ENCODE data around the gene GJA5. TPM values are rescaled to one million over a fixed set of nuclear protein-coding genes. Genes with fewer than 3 reads are reported as not detected.

Gene GJA5
- polyA plus RNA-seq, 2 of the 4 experiments (the other 2 are of a cell fraction): not detected

DNA sequence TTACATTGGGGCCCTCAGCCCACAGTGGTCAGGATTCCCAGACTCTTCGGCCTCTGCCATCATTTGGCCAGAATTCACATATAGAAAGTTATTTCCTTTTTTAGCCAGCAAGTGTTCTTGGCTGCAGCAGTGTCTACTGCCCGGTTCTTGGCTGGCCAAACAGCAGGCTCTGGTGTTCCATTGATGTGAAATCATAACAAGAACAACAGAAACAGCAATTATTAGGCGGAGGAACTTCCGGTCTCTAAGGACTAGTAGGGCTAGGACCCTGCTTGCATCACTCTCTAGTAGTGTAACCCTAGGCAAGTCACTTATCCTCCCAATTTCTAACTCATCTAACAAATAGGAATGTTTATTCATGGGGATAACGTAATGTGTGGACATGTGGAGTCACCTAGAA is 8.7 kb upstream of the GJA5 start:
- Histone ChIP-seq H3K9me3 (no peaks in the 10 kb centered on the region), H3K27ac (no peak overlapping the region), H3K4me1 (no peaks in the 10 kb centered on the region), H3K4me3 (no peak overlapping the region), H3K4me2 (no peak overlapping the region)
- POLR2A ChIA-PET: no interaction called here
- CTCF ChIA-PET: no interaction called here
- TF ChIP-seq TP53 (CRISPR knock-in tag; IDR thresholded peaks at IDR 0.05) (no peak), FOSL2 (IDR thresholded peaks at IDR 0.05) (no peak), FOSL2 (CRISPR knock-in tag; IDR thresholded peaks at IDR 0.05) (no peak), BCL3 (IDR thresholded peaks at IDR 0.05) (no peak), CTCF (IDR thresholded peaks at IDR 0.05) (no peak), HOXA7 (CRISPR knock-in tag; IDR thresholded peaks at IDR 0.05) (no peak), KDM5A (IDR thresholded peaks at IDR 0.05) (no peak), RNF2 (IDR thresholded peaks at IDR 0.05; ENCODE audit: borderline replicate concordance, low read depth) (no peak), POLR2A (IDR thresholded peaks at IDR 0.05; ENCODE audit: low read length) (no peak), SMC3 (IDR thresholded peaks at IDR 0.05) (no peak), HDAC2 (IDR thresholded peaks at IDR 0.05) (no peak), CBX2 (IDR thresholded peaks at IDR 0.05; ENCODE audit: borderline replicate concordance, low read depth) (no peak), ZNF302 (CRISPR knock-in tag; IDR thresholded peaks at IDR 0.05) (no peak), MAX (IDR thresholded peaks at IDR 0.05) (no peak), EP300 (IDR thresholded peaks at IDR 0.05) (no peak), KDM1A (IDR thresholded peaks at IDR 0.05; ENCODE audit: low read depth) (no peak), BHLHE40 (IDR thresholded peaks at IDR 0.05; ENCODE audit: low read depth, low read length) (no peak)
- TF ChIP-seq, protein P1, sequence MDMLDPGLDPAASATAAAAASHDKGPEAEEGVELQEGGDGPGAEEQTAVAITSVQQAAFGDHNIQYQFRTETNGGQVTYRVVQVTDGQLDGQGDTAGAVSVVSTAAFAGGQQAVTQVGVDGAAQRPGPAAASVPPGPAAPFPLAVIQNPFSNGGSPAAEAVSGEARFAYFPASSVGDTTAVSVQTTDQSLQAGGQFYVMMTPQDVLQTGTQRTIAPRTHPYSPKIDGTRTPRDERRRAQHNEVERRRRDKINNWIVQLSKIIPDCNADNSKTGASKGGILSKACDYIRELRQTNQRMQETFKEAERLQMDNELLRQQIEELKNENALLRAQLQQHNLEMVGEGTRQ (IDR thresholded peaks at IDR 0.05): no peak
- TF ChIP-seq, protein P2, sequence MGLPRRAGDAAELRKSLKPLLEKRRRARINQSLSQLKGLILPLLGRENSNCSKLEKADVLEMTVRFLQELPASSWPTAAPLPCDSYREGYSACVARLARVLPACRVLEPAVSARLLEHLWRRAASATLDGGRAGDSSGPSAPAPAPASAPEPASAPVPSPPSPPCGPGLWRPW (IDR thresholded peaks at IDR 0.05): no peak
- TF ChIP-seq, protein P3, sequence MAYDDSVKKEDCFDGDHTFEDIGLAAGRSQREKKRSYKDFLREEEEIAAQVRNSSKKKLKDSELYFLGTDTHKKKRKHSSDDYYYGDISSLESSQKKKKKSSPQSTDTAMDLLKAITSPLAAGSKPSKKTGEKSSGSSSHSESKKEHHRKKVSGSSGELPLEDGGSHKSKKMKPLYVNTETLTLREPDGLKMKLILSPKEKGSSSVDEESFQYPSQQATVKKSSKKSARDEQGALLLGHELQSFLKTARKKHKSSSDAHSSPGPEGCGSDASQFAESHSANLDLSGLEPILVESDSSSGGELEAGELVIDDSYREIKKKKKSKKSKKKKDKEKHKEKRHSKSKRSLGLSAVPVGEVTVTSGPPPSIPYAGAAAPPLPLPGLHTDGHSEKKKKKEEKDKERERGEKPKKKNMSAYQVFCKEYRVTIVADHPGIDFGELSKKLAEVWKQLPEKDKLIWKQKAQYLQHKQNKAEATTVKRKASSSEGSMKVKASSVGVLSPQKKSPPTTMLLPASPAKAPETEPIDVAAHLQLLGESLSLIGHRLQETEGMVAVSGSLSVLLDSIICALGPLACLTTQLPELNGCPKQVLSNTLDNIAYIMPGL (CRISPR knock-in tag; IDR thresholded peaks at IDR 0.05; ENCODE audit: borderline replicate concordance): no peak
- FAIRE-seq (no peak), ATAC-seq (no peak), DNase-seq (ENCODE audit: low read depth in 1 of 2, low spot score in 1 of 2) (no peak)
- 57% methylated on average over 5 of the region's 5 CpGs for WGBS (ENCODE audit: missing lambda C conversion rate)

DNA sequence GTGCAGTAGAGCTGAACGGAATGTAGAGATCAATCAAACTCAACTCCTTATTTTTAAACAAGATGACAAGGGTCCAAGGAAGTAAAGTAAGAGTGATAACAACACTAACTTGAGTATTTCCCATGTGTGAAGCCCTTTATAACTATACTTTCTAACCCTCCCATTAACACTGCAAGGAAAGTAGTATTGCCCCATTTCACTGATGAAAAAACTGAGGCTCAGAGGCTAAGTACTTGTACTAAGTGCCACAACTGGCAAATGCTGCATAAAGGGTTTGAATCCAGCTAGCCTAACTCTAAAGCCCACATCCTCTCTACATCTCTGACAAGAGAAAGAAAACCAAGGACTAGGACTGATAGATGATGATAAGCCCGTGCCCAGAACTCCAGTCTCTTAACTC is 8.2 kb upstream of the GJA5 start:
- no peak overlapping the region for H3K4me3 ChIP-seq
- no peak for FAIRE-seq
- no peak overlapping the region for H3K27ac ChIP-seq
- WGBS (ENCODE audit: missing lambda C conversion rate): 60% methylated on average over 2 of the region's 2 CpGs
- H3K4me2 ChIP-seq: no peak overlapping the region
- POLR2A ChIA-PET: no interaction called here
- H3K9me3 ChIP-seq: no peaks in the 10 kb centered on the region
- H3K4me1 ChIP-seq: no peaks in the 10 kb centered on the region
- CTCF ChIA-PET: no interaction called here
- ATAC-seq: no peak
- TF ChIP-seq KDM5A (IDR thresholded peaks at IDR 0.05) (no peak), ELK1 (IDR thresholded peaks at IDR 0.05; ENCODE audit: low read depth, low read length) (no peak), KDM1A (IDR thresholded peaks at IDR 0.05; ENCODE audit: low read depth) (no peak), NPAS2 (CRISPR knock-in tag; IDR thresholded peaks at IDR 0.05; ENCODE audit: borderline replicate concordance) (no peak), BHLHE40 (IDR thresholded peaks at IDR 0.05; ENCODE audit: low read depth, low read length) (no peak)
- TF ChIP-seq, protein P4, sequence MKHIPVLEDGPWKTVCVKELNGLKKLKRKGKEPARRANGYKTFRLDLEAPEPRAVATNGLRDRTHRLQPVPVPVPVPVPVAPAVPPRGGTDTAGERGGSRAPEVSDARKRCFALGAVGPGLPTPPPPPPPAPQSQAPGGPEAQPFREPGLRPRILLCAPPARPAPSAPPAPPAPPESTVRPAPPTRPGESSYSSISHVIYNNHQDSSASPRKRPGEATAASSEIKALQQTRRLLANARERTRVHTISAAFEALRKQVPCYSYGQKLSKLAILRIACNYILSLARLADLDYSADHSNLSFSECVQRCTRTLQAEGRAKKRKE (CRISPR knock-in tag; IDR thresholded peaks at IDR 0.05; ENCODE audit: low read depth): no peak
- no peak for DNase-seq (ENCODE audit: low read depth in 1 of 2, low spot score in 1 of 2)

Measured in A549 (cell line).